GM18519 (cell line): Measurements from ENCODE around the gene GLRB.
"Not testable (repeated sequence)": the region's sequence is repeated elsewhere in the genome, so short reads cannot be mapped to it uniquely, and the experiment has no call there.

ENCODE experiments used
- ATAC-seq: cut with Tn5 transposase; IDR thresholded peaks from one replicate; pipeline ENCODE4 v1.9.1; 2021; ENCODE audit warnings: mild to moderate bottlenecking, moderate library complexity; ENCODE audit not compliant: unreplicated experiment, low FRiP score

The GLRB gene

GRCh38 chr4:157075811-157076577 lies at the start of gene GLRB:
Gene GLRB (plus strand): TSS chr4:157076150. CDS start chr4:157078025, 1,875 bp downstream.
- ATAC-seq, result no peak

GRCh38 chr4:157035471-157035870 lies 40.5 kb upstream of the GLRB start:
- ATAC-seq, result no peak

GRCh38 chr4:157040405-157040804 lies 35.5 kb upstream of the GLRB start:
- ATAC-seq, result no peak

GRCh38 chr4:157043131-157043530 lies 32.8 kb upstream of the GLRB start:
- no peak for ATAC-seq

- ATAC-seq, result peak; percentile 87
Observed at GRCh38 chr4:157045507-157046127, 30.3 kb upstream of the GLRB start.

GRCh38 chr4:157048248-157048647 lies 27.7 kb upstream of the GLRB start:
- ATAC-seq, result no peak

- no peak for ATAC-seq
Observed at GRCh38 chr4:157050561-157050960, 25.4 kb upstream of the GLRB start.

GRCh38 chr4:157052429-157053040 lies 23.4 kb upstream of the GLRB start:
- ATAC-seq, result no peak

- ATAC-seq, result no peak
Observed at GRCh38 chr4:157057218-157057617, 18.7 kb upstream of the GLRB start.

GRCh38 chr4:157058899-157059298 lies 17.1 kb upstream of the GLRB start:
- ATAC-seq, result not testable (repeated sequence)

GRCh38 chr4:157072002-157072401 lies 3.9 kb upstream of the GLRB start:
- ATAC-seq, result no peak

- ATAC-seq, result no peak
Observed at GRCh38 chr4:157075401-157075800, 549 bp upstream of the GLRB start.

- no peak for ATAC-seq
Observed at GRCh38 chr4:157076578-157076947, 613 bp downstream of the GLRB start.

- ATAC-seq, result no peak
Observed at GRCh38 chr4:157079441-157079840, 3.5 kb downstream of the GLRB start.

GRCh38 chr4:157080605-157081004 lies 4.7 kb downstream of the GLRB start:
- ATAC-seq, result no peak

GRCh38 chr4:157095716-157096115 lies 19.8 kb downstream of the GLRB start:
- ATAC-seq, result no peak

- no peak for ATAC-seq
Observed at GRCh38 chr4:157096439-157096838, 20.5 kb downstream of the GLRB start.

GRCh38 chr4:157099506-157099905 lies 23.6 kb downstream of the GLRB start:
- ATAC-seq, result no peak

GRCh38 chr4:157104541-157104940 lies 28.6 kb downstream of the GLRB start:
- ATAC-seq, result no peak

- ATAC-seq, result no peak
Observed at GRCh38 chr4:157114671-157115070, 38.7 kb downstream of the GLRB start.

GRCh38 chr4:157115613-157116335 lies 39.8 kb downstream of the GLRB start:
- ATAC-seq, result no peak
